ENCODE results near the gene WDR36. TPM values are rescaled to one million over a fixed set of nuclear protein-coding genes. Genes with fewer than 3 reads are reported as not detected.

Gene WDR36
- total and polyA plus RNA-seq, 4 donors: 7.8 to 34.3 (median 15.5) TPM

GRCh38 chr5:111158105-111158744 is 66.1 kb downstream of the WDR36 start:
- WGBS, 2 donors: 20% methylated on average over 9 of the region's 9 CpGs
- no peaks in the 10 kb centered on the region for H3K27me3 ChIP-seq (ENCODE audit: control insufficient read depth in 3 of 3, insufficient read depth in 3 of 3, low read length in 2 of 3)

GRCh38 chr5:111159845-111160244 is 67.7 kb downstream of the WDR36 start:
- Histone ChIP-seq H3K27ac (ENCODE audit: low read depth in 1 of 2, low read length in 1 of 2) (no peak overlapping the region), H3K4me1 (ENCODE audit: control insufficient read depth in 5 of 5, insufficient read depth in 5 of 5, low read length in 5 of 5) (no peaks in the 10 kb centered on the region), H3K9me3 (ENCODE audit: control insufficient read depth in 4 of 4, insufficient read depth in 3 of 4, low read length in 3 of 4) (no peaks in the 10 kb centered on the region), H3K9ac (ENCODE audit: insufficient read depth in 1 of 2, low read length in 2 of 2) (no peak overlapping the region), H3K4me3 (no peak overlapping the region), H3K27me3 (ENCODE audit: control insufficient read depth in 3 of 3, insufficient read depth in 3 of 3, low read length in 2 of 3) (no peaks in the 10 kb centered on the region), H3K36me3 (ENCODE audit: control insufficient read depth in 4 of 4, insufficient read depth in 4 of 4, low read length in 4 of 4) (no peaks in the 10 kb centered on the region)
- ATAC-seq (ENCODE audit: insufficient read depth, low FRiP score) (no peak), DNase-seq (peak in 2 of 3 donors; percentile 43 to 55)
- no peak for TF ChIP-seq CTCF (IDR thresholded peaks at IDR 0.05; ENCODE audit: control extremely low read depth, extremely low read depth)
- WGBS, 2 donors: 66 to 69% methylated on average over 7 of the region's 7 CpGs

More at GRCh38 chr5:111158105-111158744, 66.1 kb downstream of the WDR36 start:
- ATAC-seq (ENCODE audit: insufficient read depth, low FRiP score): no peak
- Histone ChIP-seq H3K27ac (ENCODE audit: low read depth in 1 of 2, low read length in 1 of 2) (no peak overlapping the region), H3K9ac (ENCODE audit: insufficient read depth in 1 of 2, low read length in 2 of 2) (no peak overlapping the region), H3K9me3 (ENCODE audit: control insufficient read depth in 4 of 4, insufficient read depth in 3 of 4, low read length in 3 of 4) (no peaks in the 10 kb centered on the region), H3K4me3 (no peak overlapping the region), H3K4me1 (ENCODE audit: control insufficient read depth in 5 of 5, insufficient read depth in 5 of 5, low read length in 5 of 5) (no peaks in the 10 kb centered on the region), H3K36me3 (ENCODE audit: control insufficient read depth in 4 of 4, insufficient read depth in 4 of 4, low read length in 4 of 4) (no peaks in the 10 kb centered on the region)
- TF ChIP-seq CTCF (IDR thresholded peaks at IDR 0.05; ENCODE audit: control extremely low read depth, extremely low read depth): peak; percentile 98
- DNase-seq: peak; percentile 80 to 91 (median 88)

- no peak for TF ChIP-seq CTCF (IDR thresholded peaks at IDR 0.05; ENCODE audit: control extremely low read depth, extremely low read depth)
- no peak overlapping the region for H3K27ac ChIP-seq (ENCODE audit: low read depth in 1 of 2, low read length in 1 of 2)
- no peaks in the 10 kb centered on the region for H3K4me1 ChIP-seq (ENCODE audit: control insufficient read depth in 5 of 5, insufficient read depth in 5 of 5, low read length in 5 of 5)
- no peak overlapping the region for H3K9ac ChIP-seq (ENCODE audit: insufficient read depth in 1 of 2, low read length in 2 of 2)
- peaks cover 0 to under 1% (median 0%) of the 10 kb centered on the region in 4 donors for H3K9me3 ChIP-seq (ENCODE audit: control insufficient read depth in 4 of 4, insufficient read depth in 3 of 4, low read length in 3 of 4)
- H3K27me3 ChIP-seq (ENCODE audit: control insufficient read depth in 3 of 3, insufficient read depth in 3 of 3, low read length in 2 of 3): no peaks in the 10 kb centered on the region
- no peak overlapping the region for H3K4me3 ChIP-seq
- no peak for ATAC-seq (ENCODE audit: insufficient read depth, low FRiP score)
- no peak for DNase-seq
- H3K36me3 ChIP-seq (ENCODE audit: control insufficient read depth in 4 of 4, insufficient read depth in 4 of 4, low read length in 4 of 4): no peaks in the 10 kb centered on the region
- WGBS, 2 donors: 92 to 100% methylated on average over 1 of the region's 1 CpG
These were observed 70.9 kb downstream of the WDR36 start for GRCh38 chr5:111163000-111163399.

GRCh38 chr5:111165058-111165457 is 72.9 kb downstream of the WDR36 start:
- Histone ChIP-seq H3K4me1 (ENCODE audit: control insufficient read depth in 5 of 5, insufficient read depth in 5 of 5, low read length in 5 of 5) (no peaks in the 10 kb centered on the region), H3K4me3 (no peak overlapping the region), H3K27ac (ENCODE audit: low read depth in 1 of 2, low read length in 1 of 2) (no peak overlapping the region), H3K9me3 (ENCODE audit: control insufficient read depth in 4 of 4, insufficient read depth in 3 of 4, low read length in 3 of 4) (peaks cover 0 to 3% (median 0%) of the 10 kb centered on the region in 4 donors), H3K27me3 (ENCODE audit: control insufficient read depth in 3 of 3, insufficient read depth in 3 of 3, low read length in 2 of 3) (no peaks in the 10 kb centered on the region), H3K9ac (ENCODE audit: insufficient read depth in 1 of 2, low read length in 2 of 2) (no peak overlapping the region), H3K36me3 (ENCODE audit: control insufficient read depth in 4 of 4, insufficient read depth in 4 of 4, low read length in 4 of 4) (no peaks in the 10 kb centered on the region)
- 73 to 96% methylated on average over 2 of the region's 2 CpGs for WGBS, 2 donors
- no peak for ATAC-seq (ENCODE audit: insufficient read depth, low FRiP score)
- TF ChIP-seq CTCF (IDR thresholded peaks at IDR 0.05; ENCODE audit: control extremely low read depth, extremely low read depth): no peak
- DNase-seq: no peak

All from lung (tissue), 12 donors.